Breast epithelium (tissue), 4 donors: Measurements from ENCODE around the gene CLSTN1. TPM values are rescaled to one million over a fixed set of nuclear protein-coding genes. Genes with fewer than 3 reads are reported as not detected.

Experiments
- DNase-seq, 2 donors: peaks; one replicate each; pipeline ENCODE4 v3.0.0-alpha.2; 2019; ENCODE audit warnings: low spot score in 2 of 2
- H3K27ac ChIP-seq, 2 donors: fragments of 200-600 bp; sonication (generic) in 1 of 2; one replicate each; pipeline ENCODE4 v1.5.1; 2016 to 2019; ENCODE audit warnings: mild to moderate bottlenecking in 1 of 2
- H3K27me3 ChIP-seq, 2 donors: fragments of 200-600 bp; sonication (generic) in 1 of 2; one replicate each; pipeline versions ENCODE4 v1.5.1 to v1.6.0; 2017 to 2019; ENCODE audit warnings: control low read depth in 1 of 2, mild to moderate bottlenecking in 1 of 2
- H3K36me3 ChIP-seq: fragments of 200-600 bp; one replicate; pipeline ENCODE4 v1.5.1; 2019
- H3K4me1 ChIP-seq, 2 donors: fragments of 200-600 bp; sonication (generic); one replicate each; pipeline ENCODE4 v1.5.1; 2016 to 2019; ENCODE audit warnings: control low read depth in 1 of 2
- H3K4me3 ChIP-seq, 3 donors: fragments of 200-600 bp; sonication (generic); 1 replicate in 2 of 3; 2 replicates in 1 of 3; pipeline ENCODE4 v1.5.1; 2016 to 2019; ENCODE audit warnings: mild to moderate bottlenecking in 3 of 3, moderate library complexity in 2 of 3
- H3K9me3 ChIP-seq, 2 donors: fragments of 200-600 bp; sonication (generic) in 1 of 2; one replicate each; pipeline ENCODE4 v1.5.1; 2016 to 2019; ENCODE audit warnings: control low read depth in 1 of 2
- CTCF ChIP-seq, 3 donors: fragments of 450-650 bp; IDR thresholded peaks; one replicate each; pipeline ENCODE4 v1.5.1; 2016 to 2017; ENCODE audit warnings: antibody characterized with exemption in 3 of 3, mild to moderate bottlenecking in 3 of 3, moderate library complexity in 3 of 3
- POLR2A ChIP-seq: fragments of 450-650 bp; IDR thresholded peaks from one replicate; pipeline ENCODE4 v1.6.1; 2016; ENCODE audit warnings: antibody characterized with exemption, mild to moderate bottlenecking, moderate library complexity
- POLR2AphosphoS5 ChIP-seq, 3 donors: sonication (generic); formaldehyde crosslinking; IDR thresholded peaks; one replicate each; pipeline ENCODE4 v1.6.1; 2017; ENCODE audit warnings: antibody characterized with exemption in 3 of 3
- intact Hi-C: fragments of 100-400 bp; cut with DNase I; formaldehyde crosslinking; loops from one replicate; pipeline ENCODE4 v1.15.1; 2023; ENCODE audit warnings: low total_unique reads
- total RNA-seq, 3 donors: library from RNA; depleted of rRNA; stranded (reverse); fragments of >200 nt; gene quantifications; one replicate each; pipeline ENCODE4 v1.1.0, GENCODE V29; 2016

The CLSTN1 gene
- total RNA-seq, 3 donors from 2014 or later, result 25.4 to 47.5 (median 42.3) TPM

DNA sequence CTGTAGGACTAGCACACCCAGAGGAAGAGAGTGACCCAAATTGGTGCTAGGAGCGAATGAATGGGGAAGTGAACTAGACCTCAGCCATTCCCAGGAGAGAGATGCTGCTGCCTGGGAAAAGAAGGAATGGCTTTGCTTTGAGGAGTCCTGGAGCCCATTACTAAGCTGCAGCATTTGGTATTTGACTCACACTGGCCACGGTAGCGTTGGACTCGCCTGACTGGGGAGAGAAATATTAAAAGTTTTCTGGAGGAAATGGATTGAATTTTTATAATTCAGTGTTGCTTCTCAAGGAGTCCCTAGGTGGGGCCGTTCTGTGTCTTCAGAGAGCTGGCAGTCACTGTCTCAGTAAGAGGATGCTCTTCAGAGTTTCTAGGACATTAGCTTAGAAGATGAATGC, 132.1 kb downstream of the CLSTN1 start:
- no peak for DNase-seq
- H3K36me3 ChIP-seq, result no peaks in the 10 kb centered on the region
- intact Hi-C loops, result no loop called here
- TF ChIP-seq POLR2AphosphoS5 (IDR thresholded peaks at IDR 0.05), result no peak
- no peak for TF ChIP-seq POLR2A
- TF ChIP-seq CTCF (IDR thresholded peaks at IDR 0.05), result no peak
- H3K4me3 ChIP-seq, result no peak overlapping the region
- H3K27me3 ChIP-seq, result no peaks in the 10 kb centered on the region
- H3K4me1 ChIP-seq, result peaks cover 0 to 9% of the 10 kb centered on the region in 2 donors
- H3K9me3 ChIP-seq, result no peaks in the 10 kb centered on the region
- H3K27ac ChIP-seq, result no peak overlapping the region

- Histone ChIP-seq H3K36me3 (no peaks in the 10 kb centered on the region), H3K9me3 (no peaks in the 10 kb centered on the region), H3K4me1 (peaks cover 0 to 9% of the 10 kb centered on the region in 2 donors), H3K4me3 (no peak overlapping the region), H3K27ac (no peak overlapping the region), H3K27me3 (no peaks in the 10 kb centered on the region)
- intact Hi-C loops, result no loop called here
- DNase-seq, result no peak
- no peak for TF ChIP-seq POLR2A
- no peak for TF ChIP-seq CTCF (IDR thresholded peaks at IDR 0.05)
- no peak for TF ChIP-seq POLR2AphosphoS5 (IDR thresholded peaks at IDR 0.05)
These were observed 132.7 kb downstream of the CLSTN1 start for GRCh38 chr1:9691108-9691445.

GRCh38 chr1:9690440-9691107, 133.2 kb downstream of the CLSTN1 start:
- H3K4me1 ChIP-seq, result peaks cover 0 to 9% of the 10 kb centered on the region in 2 donors
- intact Hi-C loops, result no loop called here
- TF ChIP-seq POLR2AphosphoS5 (IDR thresholded peaks at IDR 0.05) (no peak), CTCF (IDR thresholded peaks at IDR 0.05) (no peak), POLR2A (no peak)
- DNase-seq, result no peak
- H3K27me3 ChIP-seq, result no peaks in the 10 kb centered on the region
- H3K27ac ChIP-seq, result peak overlapping the region in 1 of 2 donors; percentile 70
- no peaks in the 10 kb centered on the region for H3K36me3 ChIP-seq
- peak overlapping the region; percentile 62 to 97 (median 86) for H3K4me3 ChIP-seq
- no peaks in the 10 kb centered on the region for H3K9me3 ChIP-seq

GRCh38 chr1:9689971-9690381, 133.8 kb downstream of the CLSTN1 start:
- intact Hi-C loops, result no loop called here
- peaks cover 0 to 9% of the 10 kb centered on the region in 2 donors for H3K4me1 ChIP-seq

More at GRCh38 chr1:9689971-9690381, 133.8 kb downstream of the CLSTN1 start:
- Histone ChIP-seq H3K27ac (peak overlapping the region; percentile 51 to 70), H3K27me3 (no peaks in the 10 kb centered on the region), H3K36me3 (no peaks in the 10 kb centered on the region), H3K4me3 (peak overlapping the region; percentile 62 to 97 (median 86)), H3K9me3 (no peaks in the 10 kb centered on the region)
- peak in 1 of 2 donors; percentile 56 for DNase-seq
- TF ChIP-seq POLR2AphosphoS5 (IDR thresholded peaks at IDR 0.05) (no peak), POLR2A (no peak), CTCF (IDR thresholded peaks at IDR 0.05) (no peak)
